Fibroblast of lung (primary cell): ENCODE measurements around the gene DLG2. TPM values are rescaled to one million over a fixed set of nuclear protein-coding genes. Genes with fewer than 3 reads are reported as not detected.

Source experiments
- DNase-seq, 2 donors: peaks; one replicate each; pipeline versions ENCODE4 v3.0.0 to v3.0.0-alpha.2; 2010; ENCODE audit warnings: low read depth in 2 of 2
- H2AFZ ChIP-seq: 2 replicates; pipeline ENCODE4 v1.5.1; 2012; ENCODE audit warnings: low read length, control low read depth, inconsistent platforms
- H3K27ac ChIP-seq: 2 replicates; pipeline ENCODE4 v1.5.1; 2011; ENCODE audit warnings: low read length, control low read depth; ENCODE audit not compliant: insufficient read depth
- H3K27me3 ChIP-seq: 2 replicates; pipeline ENCODE4 v1.5.1; 2011; ENCODE audit warnings: mild to moderate bottlenecking, low read length; ENCODE audit not compliant: control insufficient read depth, insufficient read depth
- H3K36me3 ChIP-seq: 2 replicates; pipeline ENCODE4 v1.5.1; 2011; ENCODE audit warnings: low read length; ENCODE audit not compliant: control insufficient read depth, insufficient read depth
- H3K4me1 ChIP-seq: 2 replicates; pipeline ENCODE4 v1.5.1; 2011; ENCODE audit warnings: low read length; ENCODE audit not compliant: control insufficient read depth, insufficient read depth; ENCODE audit errors: extremely low read depth
- H3K4me2 ChIP-seq: 2 replicates; pipeline ENCODE4 v1.5.1; 2011; ENCODE audit warnings: low read length, control low read depth; ENCODE audit not compliant: insufficient read depth; ENCODE audit errors: extremely low read depth
- H3K4me3 ChIP-seq, 4 experiments: fragments of 200-600 bp in 1 of 4; sonication (generic) in 1 of 4; replicated peaks in 1 of 4; 2 replicates each; pipeline ENCODE4 v1.5.1; 2011 to 2016; ENCODE audit warnings: low read length in 4 of 4, low read depth in 3 of 4, mild to moderate bottlenecking in 3 of 4, control low read depth in 2 of 4, inconsistent platforms in 1 of 4, mixed read lengths in 1 of 4; ENCODE audit not compliant: insufficient read depth in 1 of 4; ENCODE audit errors: control extremely low read depth in 1 of 4
- H3K79me2 ChIP-seq: 2 replicates; pipeline ENCODE4 v1.5.1; 2012; ENCODE audit warnings: mild to moderate bottlenecking, low read length, inconsistent platforms; ENCODE audit not compliant: control insufficient read depth, insufficient read depth
- H3K9ac ChIP-seq: 2 replicates; pipeline ENCODE4 v1.5.1; 2011; ENCODE audit warnings: mild to moderate bottlenecking, low read length, control low read depth; ENCODE audit not compliant: insufficient read depth
- H3K9me3 ChIP-seq: 2 replicates; pipeline ENCODE4 v1.5.1; 2012; ENCODE audit warnings: low read depth, low read length; ENCODE audit not compliant: control insufficient read depth, insufficient read depth
- H4K20me1 ChIP-seq: 2 replicates; pipeline ENCODE4 v1.5.1; 2011; ENCODE audit warnings: low read length; ENCODE audit not compliant: control insufficient read depth, insufficient read depth; ENCODE audit errors: extremely low read depth
- CTCF ChIP-seq, 2 donors: IDR thresholded peaks in 1 of 2; conservative IDR thresholded peaks in 1 of 2; 1 replicate in 1 of 2; 2 replicates in 1 of 2; pipeline ENCODE4 v1.5.1; 2011 to 2012; ENCODE audit warnings: low read length in 2 of 2, control low read depth in 1 of 2, inconsistent platforms in 1 of 2, low read depth in 1 of 2, mild to moderate bottlenecking in 1 of 2
- EZH2 ChIP-seq: IDR thresholded peaks from 2 replicates; pipeline ENCODE4 v1.5.1; 2012; ENCODE audit warnings: low read length, control low read depth, mild to moderate bottlenecking; ENCODE audit errors: missing control alignments
- polyA plus RNA-seq, 2 donors: library from polyadenylated mRNA; depleted of rRNA in 1 of 2; stranded (reverse) in 1 of 2; unstranded in 1 of 2; fragments of >200 nt; gene quantifications; 2 replicates each; pipeline ENCODE4 v1.2.1, GENCODE V29; 2011 to 2012; ENCODE audit warnings: missing spikeins in 1 of 2
- total RNA-seq: library from RNA; depleted of rRNA; stranded (reverse); fragments of >200 nt; gene quantifications from 2 replicates; pipeline ENCODE4 v1.2.1, GENCODE V29; 2014

Gene DLG2
- total and polyA plus RNA-seq, 2 donors (not counting 1 experiment from before 2014, with no cell fraction given): 0.77 to 2.3 TPM

GRCh38 chr11:85184721-85185120 lies 442.4 kb downstream of the DLG2 start:
- Histone ChIP-seq H3K27me3 (no peaks in the 10 kb centered on the region), H2AFZ (no peak overlapping the region)

GRCh38 chr11:85182441-85183387 lies 444.4 kb downstream of the DLG2 start:
- Histone ChIP-seq H3K27me3 (no peaks in the 10 kb centered on the region), H3K4me2 (no peak overlapping the region), H3K9ac (no peak overlapping the region), H3K4me3 (no peak overlapping the region), H3K4me1 (no peaks in the 10 kb centered on the region), H3K36me3 (no peaks in the 10 kb centered on the region), H3K79me2 (no peaks in the 10 kb centered on the region), H3K9me3 (no peaks in the 10 kb centered on the region), H3K27ac (no peak overlapping the region), H2AFZ (no peak overlapping the region), H4K20me1 (no peaks in the 10 kb centered on the region)
- peak; percentile 19 to 27 for TF ChIP-seq CTCF (conservative IDR thresholded peaks at IDR 0.05 in 1 of 2, IDR thresholded peaks at IDR 0.05 in 1 of 2; ENCODE audit: low read depth in 1 of 2, low read length in 2 of 2)
- no peak for TF ChIP-seq EZH2
- DNase-seq: peak; percentile 20 to 75

More at GRCh38 chr11:85184721-85185120, 442.4 kb downstream of the DLG2 start:
- H3K9ac ChIP-seq: no peak overlapping the region
- no peak overlapping the region for H3K27ac ChIP-seq
- H3K9me3 ChIP-seq: no peaks in the 10 kb centered on the region
- no peaks in the 10 kb centered on the region for H3K79me2 ChIP-seq
- DNase-seq: no peak
- no peaks in the 10 kb centered on the region for H4K20me1 ChIP-seq
- no peak overlapping the region for H3K4me2 ChIP-seq
- TF ChIP-seq EZH2: no peak
- TF ChIP-seq CTCF (conservative IDR thresholded peaks at IDR 0.05 in 1 of 2, IDR thresholded peaks at IDR 0.05 in 1 of 2; ENCODE audit: low read depth in 1 of 2, low read length in 2 of 2): no peak
- no peaks in the 10 kb centered on the region for H3K36me3 ChIP-seq
- H3K4me1 ChIP-seq: no peaks in the 10 kb centered on the region
- H3K4me3 ChIP-seq: no peak overlapping the region

GRCh38 chr11:85180528-85180927 lies 446.6 kb downstream of the DLG2 start:
- Histone ChIP-seq H3K79me2 (no peaks in the 10 kb centered on the region), H2AFZ (no peak overlapping the region), H3K4me2 (no peak overlapping the region), H3K36me3 (no peaks in the 10 kb centered on the region), H3K9ac (no peak overlapping the region), H3K27ac (no peak overlapping the region), H3K4me1 (no peaks in the 10 kb centered on the region), H4K20me1 (no peaks in the 10 kb centered on the region), H3K4me3 (no peak overlapping the region), H3K9me3 (no peaks in the 10 kb centered on the region), H3K27me3 (no peaks in the 10 kb centered on the region)
- TF ChIP-seq EZH2 (no peak), CTCF (conservative IDR thresholded peaks at IDR 0.05 in 1 of 2, IDR thresholded peaks at IDR 0.05 in 1 of 2; ENCODE audit: low read depth in 1 of 2, low read length in 2 of 2) (no peak)
- peak in 1 of 2 donors; percentile 1 for DNase-seq
